ENCODE data around the gene ITK. TPM values are rescaled to one million over a fixed set of nuclear protein-coding genes. Genes with fewer than 3 reads are reported as not detected.

The ITK gene
- polyA plus RNA-seq, 1 donor (not counting 4 experiments of a cell fraction or from before 2014, with no cell fraction given) = not detected

GRCh38 chr5:157161996-157162395, 18.6 kb upstream of the ITK start:
- Histone ChIP-seq H3K36me3 (ENCODE audit: control insufficient read depth in 2 of 2, extremely low read depth in 1 of 2, insufficient read depth in 2 of 2, low read length in 2 of 2) (no peaks in the 10 kb centered on the region), H3K4me2 (ENCODE audit: control insufficient read depth, extremely low read depth, insufficient read depth, low read depth, low read length) (no peak overlapping the region), H4K20me1 (ENCODE audit: control insufficient read depth, extremely low read depth, insufficient read depth, low read length) (no peaks in the 10 kb centered on the region), H3K9ac (ENCODE audit: control insufficient read depth, extremely low read depth, insufficient read depth, low read length) (no peak overlapping the region), H3K79me2 (ENCODE audit: control insufficient read depth, insufficient read depth, low read length) (no peaks in the 10 kb centered on the region), H3K4me1 (ENCODE audit: control insufficient read depth, extremely low read depth, insufficient read depth, low read length) (no peaks in the 10 kb centered on the region), H2AFZ (ENCODE audit: control insufficient read depth, low read length) (no peak overlapping the region), H3K9me1 (ENCODE audit: control insufficient read depth, extremely low read depth, insufficient read depth, low read length) (no peaks in the 10 kb centered on the region), H3K27me3 (ENCODE audit: control insufficient read depth, extremely low read depth, insufficient read depth, low read length) (no peaks in the 10 kb centered on the region), H3K9me3 (ENCODE audit: control insufficient read depth, low read depth, low read length) (no peaks in the 10 kb centered on the region), H3K27ac (ENCODE audit: control insufficient read depth, insufficient read depth, low read length) (no peak overlapping the region), H3K4me3 (ENCODE audit: control insufficient read depth in 2 of 3, extremely low read depth in 1 of 3, insufficient read depth in 2 of 3, low read depth in 1 of 3, low read length in 3 of 3) (no peak overlapping the region)
- FAIRE-seq (no peak), DNase-seq (ENCODE audit: low read depth, low spot score) (no peak)
- dilution Hi-C loops (cut with MboI; ENCODE audit: extremely low pct_ligation_motif_present, low sequenced_read_pairs) = no loop called here
- TF ChIP-seq EZH2 (IDR thresholded peaks at IDR 0.05; ENCODE audit: low read length) = no peak

GRCh38 chr5:157162919-157163510, 17.6 kb upstream of the ITK start:
- H4K20me1 ChIP-seq (ENCODE audit: control insufficient read depth, extremely low read depth, insufficient read depth, low read length) = no peaks in the 10 kb centered on the region
- FAIRE-seq = no peak
- no peak overlapping the region for H3K9ac ChIP-seq (ENCODE audit: control insufficient read depth, extremely low read depth, insufficient read depth, low read length)
- no peaks in the 10 kb centered on the region for H3K9me3 ChIP-seq (ENCODE audit: control insufficient read depth, low read depth, low read length)
- H3K27ac ChIP-seq (ENCODE audit: control insufficient read depth, insufficient read depth, low read length) = no peak overlapping the region
- H3K27me3 ChIP-seq (ENCODE audit: control insufficient read depth, extremely low read depth, insufficient read depth, low read length) = no peaks in the 10 kb centered on the region
- no peaks in the 10 kb centered on the region for H3K9me1 ChIP-seq (ENCODE audit: control insufficient read depth, extremely low read depth, insufficient read depth, low read length)
- no peaks in the 10 kb centered on the region for H3K79me2 ChIP-seq (ENCODE audit: control insufficient read depth, insufficient read depth, low read length)
- TF ChIP-seq CTCF (optimal IDR thresholded peaks at IDR 0.05 in 1 of 3, IDR thresholded peaks at IDR 0.05 in 1 of 3, conservative IDR thresholded peaks at IDR 0.05 in 1 of 3; ENCODE audit: extremely low read depth in 1 of 3, insufficient read depth in 2 of 3, low read length in 3 of 3) (no peak), EZH2 (IDR thresholded peaks at IDR 0.05; ENCODE audit: low read length) (no peak)
- H2AFZ ChIP-seq (ENCODE audit: control insufficient read depth, low read length) = no peak overlapping the region
- no peak overlapping the region for H3K4me2 ChIP-seq (ENCODE audit: control insufficient read depth, extremely low read depth, insufficient read depth, low read depth, low read length)
- no peak for DNase-seq (ENCODE audit: low read depth, low spot score)
- H3K4me3 ChIP-seq (ENCODE audit: control insufficient read depth in 2 of 3, extremely low read depth in 1 of 3, insufficient read depth in 2 of 3, low read depth in 1 of 3, low read length in 3 of 3) = no peak overlapping the region
- H3K36me3 ChIP-seq (ENCODE audit: control insufficient read depth in 2 of 2, extremely low read depth in 1 of 2, insufficient read depth in 2 of 2, low read length in 2 of 2) = no peaks in the 10 kb centered on the region
- no peaks in the 10 kb centered on the region for H3K4me1 ChIP-seq (ENCODE audit: control insufficient read depth, extremely low read depth, insufficient read depth, low read length)
- dilution Hi-C loops (cut with MboI; ENCODE audit: extremely low pct_ligation_motif_present, low sequenced_read_pairs) = no loop called here

- Histone ChIP-seq H4K20me1 (ENCODE audit: control insufficient read depth, extremely low read depth, insufficient read depth, low read length) (no peaks in the 10 kb centered on the region), H3K9ac (ENCODE audit: control insufficient read depth, extremely low read depth, insufficient read depth, low read length) (no peak overlapping the region), H3K27ac (ENCODE audit: control insufficient read depth, insufficient read depth, low read length) (no peak overlapping the region), H3K9me1 (ENCODE audit: control insufficient read depth, extremely low read depth, insufficient read depth, low read length) (no peaks in the 10 kb centered on the region), H3K4me3 (ENCODE audit: control insufficient read depth in 2 of 3, extremely low read depth in 1 of 3, insufficient read depth in 2 of 3, low read depth in 1 of 3, low read length in 3 of 3) (no peak overlapping the region), H3K4me1 (ENCODE audit: control insufficient read depth, extremely low read depth, insufficient read depth, low read length) (no peaks in the 10 kb centered on the region), H2AFZ (ENCODE audit: control insufficient read depth, low read length) (no peak overlapping the region), H3K9me3 (ENCODE audit: control insufficient read depth, low read depth, low read length) (no peaks in the 10 kb centered on the region), H3K79me2 (ENCODE audit: control insufficient read depth, insufficient read depth, low read length) (no peaks in the 10 kb centered on the region), H3K4me2 (ENCODE audit: control insufficient read depth, extremely low read depth, insufficient read depth, low read depth, low read length) (no peak overlapping the region), H3K36me3 (ENCODE audit: control insufficient read depth in 2 of 2, extremely low read depth in 1 of 2, insufficient read depth in 2 of 2, low read length in 2 of 2) (no peaks in the 10 kb centered on the region), H3K27me3 (ENCODE audit: control insufficient read depth, extremely low read depth, insufficient read depth, low read length) (no peaks in the 10 kb centered on the region)
- FAIRE-seq (no peak), DNase-seq (ENCODE audit: low read depth, low spot score) (no peak)
- TF ChIP-seq EZH2 (IDR thresholded peaks at IDR 0.05; ENCODE audit: low read length) = no peak
- no peak for TF ChIP-seq CTCF (optimal IDR thresholded peaks at IDR 0.05 in 1 of 3, IDR thresholded peaks at IDR 0.05 in 1 of 3, conservative IDR thresholded peaks at IDR 0.05 in 1 of 3; ENCODE audit: extremely low read depth in 1 of 3, insufficient read depth in 2 of 3, low read length in 3 of 3)
- dilution Hi-C loops (cut with MboI; ENCODE audit: extremely low pct_ligation_motif_present, low sequenced_read_pairs) = no loop called here
Measured at GRCh38 chr5:157164521-157164920, 16.1 kb upstream of the ITK start.
